PC-3 (cell line): ENCODE measurements around the gene FAM120B.

Experiments used
- CTCF ChIP-seq: fragments of 300-600 bp; sonication (generic); conservative IDR thresholded peaks from 2 replicates; pipeline ENCODE4 v1.5.1; 2017; ENCODE audit warnings: antibody characterized with exemption, low read depth, mild to moderate bottlenecking, low read length
- EZH2 ChIP-seq: fragments of 300-600 bp; sonication (generic); IDR thresholded peaks from one replicate; pipeline ENCODE4 v1.6.1; 2017; ENCODE audit warnings: antibody characterized with exemption, mild to moderate bottlenecking, low read length; ENCODE audit not compliant: unreplicated experiment
- EZH2phosphoT487 ChIP-seq: fragments of 300-600 bp; sonication (generic); IDR thresholded peaks from 2 replicates; pipeline ENCODE4 v1.6.1; 2018; ENCODE audit warnings: mild to moderate bottlenecking, antibody characterized with exemption, low read length, borderline replicate concordance

GRCh38 chr6:170267688-170268087 lies 38.9 kb upstream of the FAM120B start:
- TF ChIP-seq CTCF = no peak
- no peak for TF ChIP-seq EZH2
- no peak for TF ChIP-seq EZH2phosphoT487
